GM19035 (cell line): ENCODE results near the gene TOMM70.
"Not testable (repeated sequence)": the region's sequence is repeated elsewhere in the genome, so short reads cannot be mapped to it uniquely, and the experiment has no call there.

ENCODE experiments used
- ATAC-seq: cut with Tn5 transposase; IDR thresholded peaks from one replicate; pipeline ENCODE4 v1.9.1; 2021; ENCODE audit not compliant: unreplicated experiment

The TOMM70 gene

GRCh38 chr3:100366424-100366823, 34.5 kb downstream of the TOMM70 start:
- no peak for ATAC-seq

GRCh38 chr3:100364421-100364820, 36.5 kb downstream of the TOMM70 start:
- ATAC-seq, result no peak

- ATAC-seq, result no peak
These were observed 39.0 kb downstream of the TOMM70 start for GRCh38 chr3:100361897-100362296.

GRCh38 chr3:100360757-100361496, 40.0 kb downstream of the TOMM70 start:
- ATAC-seq, result no peak

- ATAC-seq, result no peak
These were observed 41.9 kb downstream of the TOMM70 start for GRCh38 chr3:100359035-100359434.

GRCh38 chr3:100358413-100358812, 42.5 kb downstream of the TOMM70 start:
- ATAC-seq, result no peak

GRCh38 chr3:100354850-100355249, 46.0 kb downstream of the TOMM70 start:
- ATAC-seq, result no peak

- no peak for ATAC-seq
These were observed 48.3 kb downstream of the TOMM70 start for GRCh38 chr3:100352296-100353231.

GRCh38 chr3:100351770-100352169, 49.1 kb downstream of the TOMM70 start:
- ATAC-seq, result not testable (repeated sequence)

GRCh38 chr3:100348727-100349126, 52.2 kb downstream of the TOMM70 start:
- ATAC-seq, result no peak

- ATAC-seq, result no peak
These were observed 60.4 kb downstream of the TOMM70 start for GRCh38 chr3:100340527-100340926.

- no peak for ATAC-seq
These were observed 61.1 kb downstream of the TOMM70 start for GRCh38 chr3:100339786-100340185.

- no peak for ATAC-seq
These were observed 62.0 kb downstream of the TOMM70 start for GRCh38 chr3:100338911-100339310.

GRCh38 chr3:100336229-100336628, 64.7 kb downstream of the TOMM70 start:
- ATAC-seq, result not testable (repeated sequence)

- peak; percentile 48 for ATAC-seq
These were observed 65.5 kb downstream of the TOMM70 start for GRCh38 chr3:100335434-100335833.

GRCh38 chr3:100334488-100335351, 66.2 kb downstream of the TOMM70 start, which contains the start of gene NIT2:
NIT2 (plus strand) TSS chr3:100334757; CDS start chr3:100334792, 35 bp downstream.
- peak; percentile 96 for ATAC-seq

- ATAC-seq, result peak; percentile 31
These were observed 66.9 kb downstream of the TOMM70 start for GRCh38 chr3:100333970-100334487.

- ATAC-seq, result no peak
These were observed 67.8 kb downstream of the TOMM70 start for GRCh38 chr3:100333051-100333450.

- no peak for ATAC-seq
These were observed 69.2 kb downstream of the TOMM70 start for GRCh38 chr3:100331660-100332059.

- no peak for ATAC-seq
These were observed 70.2 kb downstream of the TOMM70 start for GRCh38 chr3:100330651-100331050.
